GM12864 (cell line): Measurements from ENCODE around the gene ITGA2.
A peak's percentile ranks its signal among the peaks of the same experiment; 100 is the strongest.

Source experiments
- DNase-seq: peaks from one replicate; pipeline ENCODE4 v3.0.0-alpha.2; 2011; ENCODE audit warnings: low read depth
- H3K4me3 ChIP-seq: 2 replicates; pipeline ENCODE4 v1.5.1; 2011; ENCODE audit warnings: mild to moderate bottlenecking, low read depth, low read length, control low read depth
- TF ChIP-seq, protein P1 (sequence below): IDR thresholded peaks from 2 replicates; pipeline ENCODE4 v1.5.1; 2011; ENCODE audit warnings: low read depth, mild to moderate bottlenecking, moderate library complexity, low read length, control low read depth, inconsistent platforms; ENCODE audit errors: missing control alignments

The ITGA2 gene

DNA sequence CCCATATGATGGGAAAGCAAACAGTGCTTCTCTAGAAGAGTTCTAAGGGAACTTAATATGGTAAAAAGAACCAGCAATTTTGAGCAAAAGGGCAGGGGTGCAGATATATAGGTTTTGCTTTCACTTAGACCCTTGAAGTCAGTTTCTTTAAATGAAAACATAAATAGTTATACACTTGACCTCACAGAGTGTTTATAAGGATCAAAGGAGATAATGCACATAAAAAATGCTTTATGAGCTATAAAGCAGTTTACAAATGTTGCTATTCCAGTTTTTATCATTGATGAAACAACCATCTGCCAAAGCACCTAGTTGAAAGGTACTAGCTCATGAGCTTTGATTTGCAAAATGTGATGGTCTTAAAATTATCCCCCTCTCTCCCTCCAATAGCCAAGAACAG, 45.7 kb downstream of the ITGA2 start:
- H3K4me3 ChIP-seq, result no peak overlapping the region
- TF ChIP-seq, protein P1, sequence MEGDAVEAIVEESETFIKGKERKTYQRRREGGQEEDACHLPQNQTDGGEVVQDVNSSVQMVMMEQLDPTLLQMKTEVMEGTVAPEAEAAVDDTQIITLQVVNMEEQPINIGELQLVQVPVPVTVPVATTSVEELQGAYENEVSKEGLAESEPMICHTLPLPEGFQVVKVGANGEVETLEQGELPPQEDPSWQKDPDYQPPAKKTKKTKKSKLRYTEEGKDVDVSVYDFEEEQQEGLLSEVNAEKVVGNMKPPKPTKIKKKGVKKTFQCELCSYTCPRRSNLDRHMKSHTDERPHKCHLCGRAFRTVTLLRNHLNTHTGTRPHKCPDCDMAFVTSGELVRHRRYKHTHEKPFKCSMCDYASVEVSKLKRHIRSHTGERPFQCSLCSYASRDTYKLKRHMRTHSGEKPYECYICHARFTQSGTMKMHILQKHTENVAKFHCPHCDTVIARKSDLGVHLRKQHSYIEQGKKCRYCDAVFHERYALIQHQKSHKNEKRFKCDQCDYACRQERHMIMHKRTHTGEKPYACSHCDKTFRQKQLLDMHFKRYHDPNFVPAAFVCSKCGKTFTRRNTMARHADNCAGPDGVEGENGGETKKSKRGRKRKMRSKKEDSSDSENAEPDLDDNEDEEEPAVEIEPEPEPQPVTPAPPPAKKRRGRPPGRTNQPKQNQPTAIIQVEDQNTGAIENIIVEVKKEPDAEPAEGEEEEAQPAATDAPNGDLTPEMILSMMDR, result no peak
- DNase-seq, result no peak

DNA sequence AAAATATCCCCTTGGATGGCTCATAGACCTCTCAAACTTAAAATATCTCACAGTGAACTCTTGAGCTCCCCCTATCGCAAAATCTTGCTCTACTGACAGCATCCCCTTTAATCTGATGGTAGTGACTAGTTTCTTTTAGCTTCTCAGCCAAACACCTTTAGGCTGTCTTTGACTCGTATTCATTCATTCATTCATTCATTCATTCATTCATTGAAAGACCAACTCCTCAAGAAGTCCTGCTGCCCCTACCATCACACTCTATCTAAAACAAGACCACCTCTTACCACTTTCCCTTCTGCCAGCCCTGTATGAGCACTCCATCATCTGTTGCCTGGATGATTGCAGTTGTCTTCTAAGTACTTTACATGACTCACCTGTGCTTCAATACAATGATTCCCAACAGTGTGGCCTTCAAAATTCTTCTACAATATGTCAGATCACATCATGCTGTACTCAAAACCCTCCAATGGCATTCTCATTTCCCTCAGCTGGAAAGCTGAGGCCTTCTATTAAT, 46.8 kb downstream of the ITGA2 start:
- no peak for DNase-seq
- TF ChIP-seq, protein P1, result peak; percentile 58
- no peak overlapping the region for H3K4me3 ChIP-seq

DNA sequence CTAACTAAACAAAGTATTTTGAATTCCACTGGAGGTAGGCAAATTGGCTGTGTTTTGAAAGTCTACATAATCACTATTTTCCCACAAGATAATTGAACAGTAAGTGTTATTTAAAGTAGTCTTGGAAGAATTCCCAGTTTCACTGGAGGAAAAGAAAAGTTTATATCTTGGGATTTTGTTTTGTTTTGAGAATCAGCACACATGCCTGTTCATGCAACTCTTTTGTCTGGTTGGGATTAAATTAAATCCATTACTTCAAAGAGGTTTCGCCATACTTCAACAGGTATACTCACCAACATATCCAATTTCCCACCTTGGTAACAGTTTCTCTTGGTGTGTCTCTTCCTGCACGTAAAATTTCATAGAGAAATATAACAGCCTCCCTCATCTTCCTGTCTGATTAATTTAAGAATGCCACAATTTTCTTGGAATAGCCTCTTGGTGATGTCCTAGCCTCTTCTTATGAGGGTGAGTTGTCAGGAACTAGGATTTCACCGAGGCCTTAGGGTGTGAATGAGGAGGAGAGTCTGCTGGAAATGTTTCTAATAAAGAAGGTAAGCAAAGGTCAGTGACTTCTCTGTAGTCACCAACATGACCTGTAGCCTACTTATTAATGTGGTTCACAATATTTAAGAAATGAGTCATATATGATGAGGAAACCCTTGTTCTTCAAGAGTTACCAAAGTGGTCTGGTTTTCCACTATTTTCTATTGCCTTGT, 48.1 kb downstream of the ITGA2 start:
- DNase-seq, result no peak
- TF ChIP-seq, protein P1, result no peak
- H3K4me3 ChIP-seq, result no peak overlapping the region

DNA sequence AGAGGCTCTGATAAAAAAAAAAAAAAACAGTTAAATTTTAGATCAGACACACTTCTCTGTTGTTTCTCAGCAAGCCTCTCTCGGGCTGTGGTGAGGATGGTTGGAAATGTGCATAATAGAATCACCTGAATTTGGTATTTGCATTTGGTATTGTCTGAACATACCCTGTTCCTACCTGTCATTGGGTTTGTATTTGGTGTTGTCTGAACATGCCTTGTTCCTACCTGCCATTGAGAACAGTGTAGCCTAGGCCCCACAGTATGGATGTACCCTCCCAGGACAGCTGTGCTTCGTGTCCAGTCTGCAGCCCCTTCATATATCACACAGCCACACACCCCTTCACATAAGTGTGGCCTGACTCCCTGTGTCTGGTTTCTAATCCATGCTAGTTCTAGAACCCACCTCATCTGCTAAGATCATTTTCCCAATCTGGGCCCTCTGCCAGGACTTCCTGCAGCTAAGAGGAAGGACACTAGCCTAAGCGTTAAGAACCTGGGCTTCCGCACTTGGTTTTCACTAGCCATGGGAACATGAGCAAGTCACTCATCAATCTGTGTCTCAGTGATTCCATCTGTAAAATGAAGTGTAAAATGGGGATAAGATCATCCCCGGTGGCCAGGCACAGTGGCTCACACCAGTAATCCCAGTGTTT, 49.2 kb downstream of the ITGA2 start:
- TF ChIP-seq, protein P1, result no peak
- no peak overlapping the region for H3K4me3 ChIP-seq

DNA sequence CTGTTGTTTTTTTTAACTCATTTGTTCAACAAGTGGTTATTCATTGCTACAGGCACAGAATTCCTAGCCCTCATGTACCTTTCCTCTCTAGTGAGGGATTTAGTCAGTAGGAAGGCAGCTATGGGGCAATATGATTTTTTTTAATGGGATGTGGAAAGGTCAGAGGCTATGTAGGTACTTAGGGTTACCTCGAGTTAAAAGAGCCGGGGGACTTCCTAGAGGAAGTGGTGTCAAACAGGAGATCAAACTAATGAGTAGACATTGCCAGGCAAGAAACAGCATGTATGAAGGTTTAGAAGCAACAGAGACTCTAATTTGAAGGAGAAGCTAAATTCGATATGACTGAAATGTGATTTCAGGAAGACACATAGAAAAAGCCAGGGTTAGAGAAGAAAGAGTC, 50.7 kb downstream of the ITGA2 start:
- H3K4me3 ChIP-seq, result no peak overlapping the region
- no peak for DNase-seq
- TF ChIP-seq, protein P1, result no peak

More for the DNA sequence above, 49.2 kb downstream of the ITGA2 start:
- DNase-seq, result no peak

DNA sequence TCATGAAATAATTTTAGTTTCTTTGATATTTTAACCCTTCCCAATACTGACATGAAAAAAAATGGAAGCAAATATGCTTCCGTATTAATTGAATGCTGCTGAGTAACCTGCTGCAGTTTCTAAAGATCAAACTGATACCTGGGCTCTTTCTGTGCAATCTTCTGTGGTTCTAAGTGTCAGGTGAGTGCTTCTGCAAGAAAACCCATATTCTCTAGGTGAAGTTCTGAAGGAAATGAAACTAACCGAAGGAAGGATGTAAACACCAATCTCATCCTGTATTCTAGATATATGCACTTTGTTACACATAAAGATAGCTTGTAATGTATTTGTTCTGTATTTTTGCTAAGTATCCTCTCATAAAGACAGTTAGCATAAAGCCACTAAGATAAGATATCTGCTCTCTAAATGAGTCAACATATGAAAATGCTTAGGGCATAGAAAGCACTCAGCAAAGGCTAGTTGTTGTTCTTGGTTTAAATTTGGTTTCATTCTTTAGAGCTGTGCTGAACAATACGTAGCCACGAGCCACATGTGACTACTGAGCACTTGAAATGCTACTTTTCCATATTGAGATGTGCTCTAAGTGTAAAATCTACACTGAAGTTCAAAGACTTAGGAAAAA, 52.0 kb downstream of the ITGA2 start:
- TF ChIP-seq, protein P1, result no peak
- H3K4me3 ChIP-seq, result no peak overlapping the region
- no peak for DNase-seq
